Measurements from ENCODE around the gene BLM.

- TF ChIP-seq POLR2A (IDR thresholded peaks at IDR 0.05; ENCODE audit: low read depth, low read length) (no peak), TAF1 (IDR thresholded peaks at IDR 0.05; ENCODE audit: borderline replicate concordance, low read depth, low read length) (no peak), POLR2AphosphoS5 (IDR thresholded peaks at IDR 0.05; ENCODE audit: low read depth, low read length) (no peak)
Measured at GRCh38 chr15:90816401-90817116, 99.4 kb downstream of the BLM start.

Measured in GM12892 (cell line).